ENCODE results near the gene UBE2N. TPM values are rescaled to one million over a fixed set of nuclear protein-coding genes. Genes with fewer than 3 reads are reported as not detected.
"Not testable (repeated sequence)": the region's sequence is repeated elsewhere in the genome, so short reads cannot be mapped to it uniquely, and the experiment has no call there.

The UBE2N gene
- total and polyA plus RNA-seq, 8 donors: 82.2 to 154 (median 137) TPM

- Histone ChIP-seq H3K36me3 (peaks cover 0 to 5% of the 10 kb centered on the region in 2 donors), H3K27ac (peak overlapping the region in 1 of 2 donors; percentile 30), H3K9me3 (no peaks in the 10 kb centered on the region), H3K4me3 (no peak overlapping the region), H3K27me3 (no peaks in the 10 kb centered on the region), H3K4me1 (peaks cover 9 to 45% of the 10 kb centered on the region in 2 donors)
- peak; percentile 82 for ATAC-seq
- TF ChIP-seq, protein P1, sequence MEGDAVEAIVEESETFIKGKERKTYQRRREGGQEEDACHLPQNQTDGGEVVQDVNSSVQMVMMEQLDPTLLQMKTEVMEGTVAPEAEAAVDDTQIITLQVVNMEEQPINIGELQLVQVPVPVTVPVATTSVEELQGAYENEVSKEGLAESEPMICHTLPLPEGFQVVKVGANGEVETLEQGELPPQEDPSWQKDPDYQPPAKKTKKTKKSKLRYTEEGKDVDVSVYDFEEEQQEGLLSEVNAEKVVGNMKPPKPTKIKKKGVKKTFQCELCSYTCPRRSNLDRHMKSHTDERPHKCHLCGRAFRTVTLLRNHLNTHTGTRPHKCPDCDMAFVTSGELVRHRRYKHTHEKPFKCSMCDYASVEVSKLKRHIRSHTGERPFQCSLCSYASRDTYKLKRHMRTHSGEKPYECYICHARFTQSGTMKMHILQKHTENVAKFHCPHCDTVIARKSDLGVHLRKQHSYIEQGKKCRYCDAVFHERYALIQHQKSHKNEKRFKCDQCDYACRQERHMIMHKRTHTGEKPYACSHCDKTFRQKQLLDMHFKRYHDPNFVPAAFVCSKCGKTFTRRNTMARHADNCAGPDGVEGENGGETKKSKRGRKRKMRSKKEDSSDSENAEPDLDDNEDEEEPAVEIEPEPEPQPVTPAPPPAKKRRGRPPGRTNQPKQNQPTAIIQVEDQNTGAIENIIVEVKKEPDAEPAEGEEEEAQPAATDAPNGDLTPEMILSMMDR (IDR thresholded peaks at IDR 0.05): no peak
- intact Hi-C loops (cut with DNase I): no loop called here
- no peak for DNase-seq
Measured at GRCh38 chr12:93390031-93390430, 51.7 kb downstream of the UBE2N start.

GRCh38 chr12:93387780-93388179 lies 54.0 kb downstream of the UBE2N start:
- ATAC-seq: peak; percentile 17
- TF ChIP-seq, protein P1 (IDR thresholded peaks at IDR 0.05): no peak
- Histone ChIP-seq H3K27me3 (no peaks in the 10 kb centered on the region), H3K27ac (no peak overlapping the region), H3K9me3 (no peaks in the 10 kb centered on the region), H3K36me3 (no peaks in the 10 kb centered on the region), H3K4me1 (peaks cover 9 to 58% of the 10 kb centered on the region in 2 donors), H3K4me3 (no peak overlapping the region)
- no peak for DNase-seq
- intact Hi-C loops (cut with DNase I): no loop called here

DNA sequence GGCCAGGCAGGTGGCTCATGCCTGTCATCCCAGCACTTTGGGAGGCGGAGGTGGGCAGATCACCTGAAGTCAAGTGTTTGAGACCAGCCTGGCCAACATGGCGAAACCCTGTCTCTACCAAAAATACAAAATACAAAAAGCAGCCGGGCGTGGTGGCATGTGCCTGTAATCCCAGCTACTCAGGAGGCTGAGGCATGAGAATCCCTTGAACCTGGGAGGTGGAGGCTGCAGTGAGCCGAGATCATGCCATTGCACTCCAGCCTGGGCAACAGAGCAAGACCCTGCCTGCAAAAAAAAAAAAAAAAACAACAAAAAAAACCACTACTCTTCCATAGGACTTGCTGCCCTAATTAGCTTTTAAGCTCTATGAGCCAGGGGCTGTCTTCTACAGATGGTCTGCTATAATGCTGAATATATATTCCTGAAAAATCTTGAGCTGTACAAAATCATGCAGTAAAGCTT lies 59.7 kb downstream of the UBE2N start:
- DNase-seq; ATAC-seq; intact Hi-C loops (cut with DNase I); H3K27me3 ChIP-seq; H3K9me3 ChIP-seq; H3K36me3 ChIP-seq; H3K27ac ChIP-seq: not testable (repeated sequence)
- Histone ChIP-seq H3K4me3 (peak overlapping the region in 1 of 2 donors; percentile 79), H3K4me1 (peaks cover 0 to 58% of the 10 kb centered on the region in 2 donors)

DNA sequence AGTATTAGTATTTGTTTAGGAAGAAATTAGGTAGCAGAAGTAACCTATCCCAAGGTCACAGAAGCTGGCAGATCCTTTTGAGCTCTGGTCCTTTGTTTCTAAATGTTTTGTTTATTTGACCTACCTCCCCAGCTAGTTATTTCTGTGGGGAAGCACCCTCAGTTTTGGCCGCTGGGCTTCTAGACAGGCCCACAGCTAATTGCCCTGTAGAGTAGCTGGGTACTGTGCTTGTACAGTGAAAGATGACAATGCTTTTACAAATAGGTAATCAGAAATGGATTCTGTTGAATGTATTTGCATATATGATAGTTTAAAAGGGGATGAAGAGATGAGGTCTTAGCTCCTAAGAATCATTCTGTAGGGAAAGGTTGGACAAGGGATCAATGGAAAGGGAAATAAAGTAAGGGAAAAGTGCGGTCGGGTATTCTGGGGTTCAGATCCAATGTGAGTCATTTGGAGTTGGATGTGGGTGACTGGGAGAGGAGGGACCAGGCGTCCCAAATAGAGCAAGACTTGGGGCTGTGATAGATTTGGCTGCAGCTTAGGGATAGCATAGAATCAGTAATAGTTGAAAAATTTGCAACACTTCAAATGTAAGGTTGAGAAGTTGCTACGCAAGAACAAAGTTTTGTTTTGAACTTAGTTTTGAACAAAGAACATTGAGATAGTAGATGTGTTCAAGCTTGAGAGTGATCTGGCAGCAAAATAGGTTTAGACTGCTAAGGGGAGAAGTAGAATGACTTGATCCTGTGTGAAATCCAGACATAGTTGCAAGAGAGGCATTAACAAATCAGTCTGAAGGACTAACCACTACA lies 60.4 kb downstream of the UBE2N start:
- intact Hi-C loops (cut with DNase I): no loop called here
- peaks cover 5 to 62% of the 10 kb centered on the region in 2 donors for H3K4me1 ChIP-seq
- no peaks in the 10 kb centered on the region for H3K27me3 ChIP-seq
- no peaks in the 10 kb centered on the region for H3K36me3 ChIP-seq
- H3K27ac ChIP-seq: peak overlapping the region; percentile 28 to 95
- ATAC-seq (no peak), DNase-seq (no peak)
- peak overlapping the region in 1 of 2 donors; percentile 79 for H3K4me3 ChIP-seq
- H3K9me3 ChIP-seq: no peaks in the 10 kb centered on the region
- TF ChIP-seq, protein P1 (IDR thresholded peaks at IDR 0.05): no peak

- TF ChIP-seq, protein P1 (IDR thresholded peaks at IDR 0.05): no peak
- peak overlapping the region; percentile 87 to 95 for H3K27ac ChIP-seq
- H3K4me3 ChIP-seq: peak overlapping the region; percentile 68 to 79
Measured at GRCh38 chr12:93380480-93381121, 61.1 kb downstream of the UBE2N start.

More at GRCh38 chr12:93380480-93381121, 61.1 kb downstream of the UBE2N start:
- ATAC-seq (no peak), DNase-seq (peak in 2 of 4 donors; percentile 16 to 43)
- no peaks in the 10 kb centered on the region for H3K9me3 ChIP-seq
- H3K27me3 ChIP-seq: no peaks in the 10 kb centered on the region
- no peaks in the 10 kb centered on the region for H3K36me3 ChIP-seq
- peaks cover 11 to 65% of the 10 kb centered on the region in 2 donors for H3K4me1 ChIP-seq
- intact Hi-C loops (cut with DNase I): no loop called here

Data from left lung (tissue), 10 donors.